K562 (cell line): ENCODE results near the gene HSD17B10. TPM values are rescaled to one million over a fixed set of nuclear protein-coding genes. Genes with fewer than 3 reads are reported as not detected.

Source experiments
- BRF2 ChIP-seq: IDR thresholded peaks from 3 replicates; pipeline ENCODE4 v1.6.1; 2011; ENCODE audit warnings: borderline replicate concordance, mild to moderate bottlenecking; ENCODE audit not compliant: insufficient read length, insufficient read depth
- FOXM1 ChIP-seq, 2 experiments: fragments of 450-650 bp in 1 of 2; sonication (generic) in 1 of 2; formaldehyde crosslinking in 1 of 2; IDR thresholded peaks; 2 replicates each; pipeline versions ENCODE4 v1.6.1 to v1.9.0; 2017 to 2022; ENCODE audit warnings: low read depth in 2 of 2, mild to moderate bottlenecking in 2 of 2, missing genetic modification reagents in 1 of 2, moderate library complexity in 1 of 2
- IFI16 ChIP-seq: fragments of 250-450 bp; sonication (Bioruptor Pico); IDR thresholded peaks from 2 replicates; pipeline ENCODE4 v2.1.2; 2022; ENCODE audit warnings: mild to moderate bottlenecking, inconsistent platforms
- NBN ChIP-seq: fragments of 450-650 bp; IDR thresholded peaks from 2 replicates; pipeline ENCODE4 v1.6.1; 2016; ENCODE audit warnings: low read depth, mild to moderate bottlenecking
- NELFE ChIP-seq: IDR thresholded peaks from 2 replicates; pipeline ENCODE4 v1.6.1; 2011; ENCODE audit warnings: mild to moderate bottlenecking; ENCODE audit not compliant: insufficient read depth, insufficient read length
- NFXL1 ChIP-seq: fragments of 450-650 bp; formaldehyde crosslinking; IDR thresholded peaks from 2 replicates; pipeline ENCODE4 v1.4.0; 2021; ENCODE audit warnings: mild to moderate bottlenecking
- PHB ChIP-seq: fragments of 250-450 bp; sonication (Bioruptor Pico); IDR thresholded peaks from 2 replicates; pipeline ENCODE4 v1.5.0; 2021
- POU5F1 ChIP-seq: fragments of 150-350 bp; IDR thresholded peaks from 2 replicates; pipeline ENCODE4 v1.6.1; 2014; ENCODE audit warnings: borderline replicate concordance, low read length, low read depth, mild to moderate bottlenecking; ENCODE audit not compliant: partially characterized antibody
- PURB ChIP-seq: sonication (generic); formaldehyde crosslinking; IDR thresholded peaks from 2 replicates; pipeline ENCODE4 v1.9.0; 2021; ENCODE audit warnings: low read depth, mild to moderate bottlenecking, missing genetic modification reagents
- SMARCA4 ChIP-seq: fragments of 450-650 bp; IDR thresholded peaks from 2 replicates; pipeline ENCODE4 v1.6.1; 2016
- STAT5A ChIP-seq: IDR thresholded peaks from 2 replicates; pipeline ENCODE4 v1.6.1; 2012; ENCODE audit warnings: low read length, inconsistent platforms, borderline replicate concordance
- TAF7 ChIP-seq: fragments of 450-650 bp; IDR thresholded peaks from 2 replicates; pipeline ENCODE4 v1.6.1; 2016; ENCODE audit warnings: missing genetic modification characterization, missing compliant biosample characterization
- TEAD4 ChIP-seq, 2 experiments: sonication (generic) in 1 of 2; formaldehyde crosslinking in 1 of 2; IDR thresholded peaks; 2 replicates each; pipeline versions ENCODE4 v1.6.1 to v1.8.0; 2012 to 2022; ENCODE audit warnings: borderline replicate concordance in 1 of 2, inconsistent platforms in 1 of 2, low read length in 1 of 2, mild to moderate bottlenecking in 1 of 2, missing genetic modification reagents in 1 of 2
- ZC3H8 ChIP-seq: fragments of 450-650 bp; IDR thresholded peaks from 2 replicates; pipeline ENCODE4 v1.6.1; 2017
- ZNF668 ChIP-seq: fragments of 250-450 bp; sonication (Bioruptor Pico); IDR thresholded peaks from 2 replicates; pipeline ENCODE4 v1.8.0; 2022; ENCODE audit warnings: mild to moderate bottlenecking, inconsistent platforms
- polyA plus RNA-seq, 8 experiments: library from polyadenylated mRNA; depleted of rRNA in 4 of 8; stranded (reverse) in 5 of 8; unstranded in 3 of 8; fragments of >200 nt; fragmentation: Nextera tagmentation in 2 of 8; fragmentation: Illumina TruSeq in 1 of 8; extraction: Ambion mirVana in 2 of 8; extraction: Trizol in 1 of 8; gene quantifications; 2 replicates each; pipeline versions ENCODE4 v1.2.1 to v1.2.3, GENCODE V29; 2011 to 2014; ENCODE audit warnings: inconsistent platforms in 1 of 8, missing spikeins in 1 of 8
- total RNA-seq, 7 experiments: library from RNA; depleted of rRNA in 6 of 7; stranded (reverse); fragments of >200 nt in 6 of 7; fragmentation: Illumina TruSeq in 2 of 7; extraction: Trizol in 2 of 7; gene quantifications; 2 replicates each; pipeline versions ENCODE4 v1.2.1 to v1.2.3, GENCODE V29; 2011 to 2021; ENCODE audit warnings: low replicate concordance in 1 of 7
- TF ChIP-seq, protein P1 (sequence below): fragments of 250-450 bp; sonication (Bioruptor Pico); IDR thresholded peaks from 2 replicates; pipeline ENCODE4 v1.9.0; 2021; ENCODE audit warnings: mild to moderate bottlenecking
- TF ChIP-seq, protein P2 (sequence below): sonication (generic); formaldehyde crosslinking; IDR thresholded peaks from 2 replicates; pipeline ENCODE4 v1.8.0; 2022; ENCODE audit warnings: mild to moderate bottlenecking, missing genetic modification reagents
- TF ChIP-seq, protein P3 (sequence below): IDR thresholded peaks from 2 replicates; pipeline ENCODE4 v1.6.1; 2011; ENCODE audit not compliant: insufficient read length; ENCODE audit errors: extremely low read depth
- TF ChIP-seq, protein P4 (sequence below): sonication (generic); formaldehyde crosslinking; IDR thresholded peaks from 2 replicates; pipeline ENCODE4 v1.8.1; 2023; ENCODE audit warnings: mild to moderate bottlenecking, missing genetic modification reagents

Gene HSD17B10
- total and polyA plus RNA-seq, 9 of the 15 experiments (the other 6 are each of a cell fraction or from before 2014, with no cell fraction given): 45.3 to 221 (median 186) TPM

DNA sequence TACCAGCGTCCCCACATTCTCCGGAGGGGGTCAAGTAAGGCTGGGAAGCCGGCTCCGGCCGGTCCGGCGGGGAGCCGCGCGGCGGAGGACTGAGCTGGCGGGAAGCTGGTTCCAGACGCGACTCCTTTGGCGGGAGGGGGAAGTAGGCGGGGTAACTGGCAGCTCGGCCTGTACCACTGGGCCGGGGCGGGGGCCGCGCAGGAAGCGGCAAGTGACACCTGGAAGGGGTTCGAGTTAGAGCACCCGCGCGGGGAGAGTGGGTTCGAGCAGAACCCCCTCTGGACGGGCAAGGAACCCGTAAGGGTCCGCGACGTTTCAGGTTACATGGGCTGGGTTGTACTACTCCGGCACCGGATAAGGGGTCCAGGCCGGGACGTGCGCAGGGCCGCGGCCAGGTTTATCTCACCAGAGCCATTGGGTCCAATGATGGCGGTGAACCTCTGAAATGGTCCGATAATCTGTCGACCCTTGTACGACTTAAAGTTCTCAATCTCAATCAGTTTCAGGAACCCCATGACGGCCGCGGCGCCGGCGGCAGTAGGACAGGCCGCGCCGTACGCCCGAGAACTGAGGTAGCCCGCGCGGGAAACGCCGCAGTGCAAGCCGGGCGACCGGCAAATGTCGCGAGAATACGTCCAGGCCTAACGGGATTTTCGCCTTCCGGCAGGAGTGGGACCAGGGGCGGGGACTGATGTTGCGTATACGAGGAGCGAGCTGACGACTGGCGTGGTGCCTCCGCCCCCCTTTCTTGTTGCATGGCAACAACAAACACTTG, 11.9 kb downstream of the HSD17B10 start, which contains the start of gene SMC1A (continued):
- no peak for TF ChIP-seq BRF2
- no peak for TF ChIP-seq STAT5A
- TF ChIP-seq POU5F1: no peak
- TF ChIP-seq NELFE: no peak
- no peak for TF ChIP-seq NBN
- TF ChIP-seq NFXL1: no peak
- TF ChIP-seq, protein P1, sequence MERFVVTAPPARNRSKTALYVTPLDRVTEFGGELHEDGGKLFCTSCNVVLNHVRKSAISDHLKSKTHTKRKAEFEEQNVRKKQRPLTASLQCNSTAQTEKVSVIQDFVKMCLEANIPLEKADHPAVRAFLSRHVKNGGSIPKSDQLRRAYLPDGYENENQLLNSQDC: no peak
- TF ChIP-seq ZC3H8: no peak
- TF ChIP-seq, protein P2, sequence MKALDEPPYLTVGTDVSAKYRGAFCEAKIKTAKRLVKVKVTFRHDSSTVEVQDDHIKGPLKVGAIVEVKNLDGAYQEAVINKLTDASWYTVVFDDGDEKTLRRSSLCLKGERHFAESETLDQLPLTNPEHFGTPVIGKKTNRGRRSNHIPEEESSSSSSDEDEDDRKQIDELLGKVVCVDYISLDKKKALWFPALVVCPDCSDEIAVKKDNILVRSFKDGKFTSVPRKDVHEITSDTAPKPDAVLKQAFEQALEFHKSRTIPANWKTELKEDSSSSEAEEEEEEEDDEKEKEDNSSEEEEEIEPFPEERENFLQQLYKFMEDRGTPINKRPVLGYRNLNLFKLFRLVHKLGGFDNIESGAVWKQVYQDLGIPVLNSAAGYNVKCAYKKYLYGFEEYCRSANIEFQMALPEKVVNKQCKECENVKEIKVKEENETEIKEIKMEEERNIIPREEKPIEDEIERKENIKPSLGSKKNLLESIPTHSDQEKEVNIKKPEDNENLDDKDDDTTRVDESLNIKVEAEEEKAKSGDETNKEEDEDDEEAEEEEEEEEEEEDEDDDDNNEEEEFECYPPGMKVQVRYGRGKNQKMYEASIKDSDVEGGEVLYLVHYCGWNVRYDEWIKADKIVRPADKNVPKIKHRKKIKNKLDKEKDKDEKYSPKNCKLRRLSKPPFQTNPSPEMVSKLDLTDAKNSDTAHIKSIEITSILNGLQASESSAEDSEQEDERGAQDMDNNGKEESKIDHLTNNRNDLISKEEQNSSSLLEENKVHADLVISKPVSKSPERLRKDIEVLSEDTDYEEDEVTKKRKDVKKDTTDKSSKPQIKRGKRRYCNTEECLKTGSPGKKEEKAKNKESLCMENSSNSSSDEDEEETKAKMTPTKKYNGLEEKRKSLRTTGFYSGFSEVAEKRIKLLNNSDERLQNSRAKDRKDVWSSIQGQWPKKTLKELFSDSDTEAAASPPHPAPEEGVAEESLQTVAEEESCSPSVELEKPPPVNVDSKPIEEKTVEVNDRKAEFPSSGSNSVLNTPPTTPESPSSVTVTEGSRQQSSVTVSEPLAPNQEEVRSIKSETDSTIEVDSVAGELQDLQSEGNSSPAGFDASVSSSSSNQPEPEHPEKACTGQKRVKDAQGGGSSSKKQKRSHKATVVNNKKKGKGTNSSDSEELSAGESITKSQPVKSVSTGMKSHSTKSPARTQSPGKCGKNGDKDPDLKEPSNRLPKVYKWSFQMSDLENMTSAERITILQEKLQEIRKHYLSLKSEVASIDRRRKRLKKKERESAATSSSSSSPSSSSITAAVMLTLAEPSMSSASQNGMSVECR (CRISPR knock-in tag): peak; percentile 62; the same call in 1 of the 2 replicates
- TF ChIP-seq TAF7 (tag): peak; percentile 83
- TF ChIP-seq PHB (CRISPR knock-in tag): no peak
- TF ChIP-seq, protein P3, sequence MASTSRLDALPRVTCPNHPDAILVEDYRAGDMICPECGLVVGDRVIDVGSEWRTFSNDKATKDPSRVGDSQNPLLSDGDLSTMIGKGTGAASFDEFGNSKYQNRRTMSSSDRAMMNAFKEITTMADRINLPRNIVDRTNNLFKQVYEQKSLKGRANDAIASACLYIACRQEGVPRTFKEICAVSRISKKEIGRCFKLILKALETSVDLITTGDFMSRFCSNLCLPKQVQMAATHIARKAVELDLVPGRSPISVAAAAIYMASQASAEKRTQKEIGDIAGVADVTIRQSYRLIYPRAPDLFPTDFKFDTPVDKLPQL: peak; percentile 8
- TF ChIP-seq TEAD4 (IDR thresholded peaks at IDR 0.05; ENCODE audit: low read length): peak; percentile 25; the same call in 1 of the 2 replicates
- no peak for TF ChIP-seq TEAD4 (CRISPR knock-in tag; IDR thresholded peaks at IDR 0.05; ENCODE audit: borderline replicate concordance)
- no peak for TF ChIP-seq PURB (CRISPR knock-in tag)
- TF ChIP-seq, protein P4, sequence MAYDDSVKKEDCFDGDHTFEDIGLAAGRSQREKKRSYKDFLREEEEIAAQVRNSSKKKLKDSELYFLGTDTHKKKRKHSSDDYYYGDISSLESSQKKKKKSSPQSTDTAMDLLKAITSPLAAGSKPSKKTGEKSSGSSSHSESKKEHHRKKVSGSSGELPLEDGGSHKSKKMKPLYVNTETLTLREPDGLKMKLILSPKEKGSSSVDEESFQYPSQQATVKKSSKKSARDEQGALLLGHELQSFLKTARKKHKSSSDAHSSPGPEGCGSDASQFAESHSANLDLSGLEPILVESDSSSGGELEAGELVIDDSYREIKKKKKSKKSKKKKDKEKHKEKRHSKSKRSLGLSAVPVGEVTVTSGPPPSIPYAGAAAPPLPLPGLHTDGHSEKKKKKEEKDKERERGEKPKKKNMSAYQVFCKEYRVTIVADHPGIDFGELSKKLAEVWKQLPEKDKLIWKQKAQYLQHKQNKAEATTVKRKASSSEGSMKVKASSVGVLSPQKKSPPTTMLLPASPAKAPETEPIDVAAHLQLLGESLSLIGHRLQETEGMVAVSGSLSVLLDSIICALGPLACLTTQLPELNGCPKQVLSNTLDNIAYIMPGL (CRISPR knock-in tag): peak; percentile 84; the same call in 1 of the 2 replicates
- TF ChIP-seq ZNF668 (CRISPR knock-in tag): no peak
- no peak for TF ChIP-seq SMARCA4
- no peak for TF ChIP-seq FOXM1 (IDR thresholded peaks at IDR 0.05; ENCODE audit: low read depth)
- TF ChIP-seq FOXM1 (CRISPR knock-in tag; IDR thresholded peaks at IDR 0.05; ENCODE audit: low read depth): 0 out of 2 replicates have a peak, but pooled peaks have one; percentile 46
- TF ChIP-seq IFI16: no peak
